Heart left ventricle (tissue), 13 donors: ENCODE data around the gene FAF1.

Experiments used
- POLR2A ChIP-seq, 2 donors: fragments of 450-650 bp; IDR thresholded peaks; one replicate each; pipeline ENCODE4 v1.6.1; 2017; ENCODE audit warnings: antibody characterized with exemption in 2 of 2, mild to moderate bottlenecking in 2 of 2, moderate library complexity in 2 of 2
- TF ChIP-seq, protein P1 (sequence below), 12 donors: fragments of 200-600 bp; sonication (generic) in 4 of 12; IDR thresholded peaks; one replicate each; pipeline versions ENCODE4 v1.5.0 to v1.8.0; 2018 to 2022; ENCODE audit warnings: antibody characterized with exemption in 12 of 12, mild to moderate bottlenecking in 5 of 12
- donor health status: ischemic (EF 13 %, LVEDD 7.1; RV severe dilation, severe dysfunction).
- donor health status: DM: no; HTN: yes; CAD: no.
- donor health status: DM: no; HTN: no; CAD: no.
- donor health status: ischemic (EF 25% LVEDD 6.9; RV normal size, moderate dysfunction).
- donor health status: ischemic (EF 25% LVEDD 5.7; RV mildly dilated, moderate dysfunction).
- donor health status: ischemic (EF 35%, LVEDD 5.7; RV mildly dilated, moderate dysfunction).
- donor health status: nonischemic (EF 11% LVEDD 7.7; RV severe dilation, severe dysfunction).
- donor health status: DM: yes; HTN: yes; CAD: no.
- donor health status: PGD.
- donor health status: ischemic (EF 29% LVEDD 5.4; RV normal size, mild dysfunction).
- donor health status: nonischemic (EF 23%, LVEDD 6.1; RV moderate dilation, normal function).

DNA sequence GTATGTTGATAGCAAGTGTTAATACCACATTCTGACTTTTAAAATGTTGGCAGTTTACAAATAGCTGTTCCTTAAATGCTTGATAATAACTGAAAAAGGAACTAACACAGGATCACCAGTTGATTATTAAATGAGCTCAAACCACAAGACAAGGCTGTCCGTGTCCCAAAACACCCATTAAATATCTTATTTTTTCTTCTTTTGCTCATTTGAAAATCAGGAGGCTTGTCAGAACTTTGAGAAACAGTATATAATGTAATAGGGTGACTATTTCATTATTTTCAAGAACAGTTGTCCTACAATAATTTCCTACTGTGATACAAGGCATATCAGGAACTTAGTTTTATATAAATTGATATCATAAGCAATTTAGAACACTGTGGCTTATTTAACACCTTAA, 12.7 kb upstream of the FAF1 start:
- TF ChIP-seq, protein P1, sequence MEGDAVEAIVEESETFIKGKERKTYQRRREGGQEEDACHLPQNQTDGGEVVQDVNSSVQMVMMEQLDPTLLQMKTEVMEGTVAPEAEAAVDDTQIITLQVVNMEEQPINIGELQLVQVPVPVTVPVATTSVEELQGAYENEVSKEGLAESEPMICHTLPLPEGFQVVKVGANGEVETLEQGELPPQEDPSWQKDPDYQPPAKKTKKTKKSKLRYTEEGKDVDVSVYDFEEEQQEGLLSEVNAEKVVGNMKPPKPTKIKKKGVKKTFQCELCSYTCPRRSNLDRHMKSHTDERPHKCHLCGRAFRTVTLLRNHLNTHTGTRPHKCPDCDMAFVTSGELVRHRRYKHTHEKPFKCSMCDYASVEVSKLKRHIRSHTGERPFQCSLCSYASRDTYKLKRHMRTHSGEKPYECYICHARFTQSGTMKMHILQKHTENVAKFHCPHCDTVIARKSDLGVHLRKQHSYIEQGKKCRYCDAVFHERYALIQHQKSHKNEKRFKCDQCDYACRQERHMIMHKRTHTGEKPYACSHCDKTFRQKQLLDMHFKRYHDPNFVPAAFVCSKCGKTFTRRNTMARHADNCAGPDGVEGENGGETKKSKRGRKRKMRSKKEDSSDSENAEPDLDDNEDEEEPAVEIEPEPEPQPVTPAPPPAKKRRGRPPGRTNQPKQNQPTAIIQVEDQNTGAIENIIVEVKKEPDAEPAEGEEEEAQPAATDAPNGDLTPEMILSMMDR (IDR thresholded peaks at IDR 0.05) = no peak
- no peak for TF ChIP-seq POLR2A (IDR thresholded peaks at IDR 0.05)
